Fibroblast of lung (primary cell): ENCODE measurements around the gene EYA2. TPM values are rescaled to one million over a fixed set of nuclear protein-coding genes. Genes with fewer than 3 reads are reported as not detected.
"Not testable (repeated sequence)": the region's sequence is repeated elsewhere in the genome, so short reads cannot be mapped to it uniquely, and the experiment has no call there.

Source experiments
- DNase-seq, 2 donors: peaks; one replicate each; pipeline versions ENCODE4 v3.0.0 to v3.0.0-alpha.2; 2010; ENCODE audit warnings: low read depth in 2 of 2
- H2AFZ ChIP-seq: 2 replicates; pipeline ENCODE4 v1.5.1; 2012; ENCODE audit warnings: low read length, control low read depth, inconsistent platforms
- H3K27ac ChIP-seq: 2 replicates; pipeline ENCODE4 v1.5.1; 2011; ENCODE audit warnings: low read length, control low read depth; ENCODE audit not compliant: insufficient read depth
- H3K27me3 ChIP-seq: 2 replicates; pipeline ENCODE4 v1.5.1; 2011; ENCODE audit warnings: mild to moderate bottlenecking, low read length; ENCODE audit not compliant: control insufficient read depth, insufficient read depth
- H3K36me3 ChIP-seq: 2 replicates; pipeline ENCODE4 v1.5.1; 2011; ENCODE audit warnings: low read length; ENCODE audit not compliant: control insufficient read depth, insufficient read depth
- H3K4me1 ChIP-seq: 2 replicates; pipeline ENCODE4 v1.5.1; 2011; ENCODE audit warnings: low read length; ENCODE audit not compliant: control insufficient read depth, insufficient read depth; ENCODE audit errors: extremely low read depth
- H3K4me2 ChIP-seq: 2 replicates; pipeline ENCODE4 v1.5.1; 2011; ENCODE audit warnings: low read length, control low read depth; ENCODE audit not compliant: insufficient read depth; ENCODE audit errors: extremely low read depth
- H3K4me3 ChIP-seq, 4 experiments: fragments of 200-600 bp in 1 of 4; sonication (generic) in 1 of 4; replicated peaks in 1 of 4; 2 replicates each; pipeline ENCODE4 v1.5.1; 2011 to 2016; ENCODE audit warnings: low read length in 4 of 4, low read depth in 3 of 4, mild to moderate bottlenecking in 3 of 4, control low read depth in 2 of 4, inconsistent platforms in 1 of 4, mixed read lengths in 1 of 4; ENCODE audit not compliant: insufficient read depth in 1 of 4; ENCODE audit errors: control extremely low read depth in 1 of 4
- H3K79me2 ChIP-seq: 2 replicates; pipeline ENCODE4 v1.5.1; 2012; ENCODE audit warnings: mild to moderate bottlenecking, low read length, inconsistent platforms; ENCODE audit not compliant: control insufficient read depth, insufficient read depth
- H3K9ac ChIP-seq: 2 replicates; pipeline ENCODE4 v1.5.1; 2011; ENCODE audit warnings: mild to moderate bottlenecking, low read length, control low read depth; ENCODE audit not compliant: insufficient read depth
- H3K9me3 ChIP-seq: 2 replicates; pipeline ENCODE4 v1.5.1; 2012; ENCODE audit warnings: low read depth, low read length; ENCODE audit not compliant: control insufficient read depth, insufficient read depth
- H4K20me1 ChIP-seq: 2 replicates; pipeline ENCODE4 v1.5.1; 2011; ENCODE audit warnings: low read length; ENCODE audit not compliant: control insufficient read depth, insufficient read depth; ENCODE audit errors: extremely low read depth
- EZH2 ChIP-seq: IDR thresholded peaks from 2 replicates; pipeline ENCODE4 v1.5.1; 2012; ENCODE audit warnings: low read length, control low read depth, mild to moderate bottlenecking; ENCODE audit errors: missing control alignments
- polyA plus RNA-seq, 2 donors: library from polyadenylated mRNA; depleted of rRNA in 1 of 2; stranded (reverse) in 1 of 2; unstranded in 1 of 2; fragments of >200 nt; gene quantifications; 2 replicates each; pipeline ENCODE4 v1.2.1, GENCODE V29; 2011 to 2012; ENCODE audit warnings: missing spikeins in 1 of 2
- total RNA-seq: library from RNA; depleted of rRNA; stranded (reverse); fragments of >200 nt; gene quantifications from 2 replicates; pipeline ENCODE4 v1.2.1, GENCODE V29; 2014
- TF ChIP-seq, protein P1 (sequence below), 2 donors: IDR thresholded peaks in 1 of 2; conservative IDR thresholded peaks in 1 of 2; 1 replicate in 1 of 2; 2 replicates in 1 of 2; pipeline ENCODE4 v1.5.1; 2011 to 2012; ENCODE audit warnings: low read length in 2 of 2, control low read depth in 1 of 2, inconsistent platforms in 1 of 2, low read depth in 1 of 2, mild to moderate bottlenecking in 1 of 2

The EYA2 gene
- total and polyA plus RNA-seq, 2 donors (not counting 1 experiment from before 2014, with no cell fraction given) = 0.37 to 1.7 TPM

GRCh38 chr20:47204008-47204849 is 309.6 kb downstream of the EYA2 start:
- peaks cover 5% of the 10 kb centered on the region for H3K36me3 ChIP-seq
- H3K4me2 ChIP-seq = no peak overlapping the region
- no peak overlapping the region for H3K4me3 ChIP-seq
- H3K9me3 ChIP-seq = no peaks in the 10 kb centered on the region
- H2AFZ ChIP-seq = no peak overlapping the region
- H3K9ac ChIP-seq = no peak overlapping the region
- TF ChIP-seq, protein P1, sequence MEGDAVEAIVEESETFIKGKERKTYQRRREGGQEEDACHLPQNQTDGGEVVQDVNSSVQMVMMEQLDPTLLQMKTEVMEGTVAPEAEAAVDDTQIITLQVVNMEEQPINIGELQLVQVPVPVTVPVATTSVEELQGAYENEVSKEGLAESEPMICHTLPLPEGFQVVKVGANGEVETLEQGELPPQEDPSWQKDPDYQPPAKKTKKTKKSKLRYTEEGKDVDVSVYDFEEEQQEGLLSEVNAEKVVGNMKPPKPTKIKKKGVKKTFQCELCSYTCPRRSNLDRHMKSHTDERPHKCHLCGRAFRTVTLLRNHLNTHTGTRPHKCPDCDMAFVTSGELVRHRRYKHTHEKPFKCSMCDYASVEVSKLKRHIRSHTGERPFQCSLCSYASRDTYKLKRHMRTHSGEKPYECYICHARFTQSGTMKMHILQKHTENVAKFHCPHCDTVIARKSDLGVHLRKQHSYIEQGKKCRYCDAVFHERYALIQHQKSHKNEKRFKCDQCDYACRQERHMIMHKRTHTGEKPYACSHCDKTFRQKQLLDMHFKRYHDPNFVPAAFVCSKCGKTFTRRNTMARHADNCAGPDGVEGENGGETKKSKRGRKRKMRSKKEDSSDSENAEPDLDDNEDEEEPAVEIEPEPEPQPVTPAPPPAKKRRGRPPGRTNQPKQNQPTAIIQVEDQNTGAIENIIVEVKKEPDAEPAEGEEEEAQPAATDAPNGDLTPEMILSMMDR (conservative IDR thresholded peaks at IDR 0.05 in 1 of 2, IDR thresholded peaks at IDR 0.05 in 1 of 2; ENCODE audit: low read depth in 1 of 2, low read length in 2 of 2) = no peak
- TF ChIP-seq EZH2 = no peak
- H3K79me2 ChIP-seq = no peaks in the 10 kb centered on the region
- no peaks in the 10 kb centered on the region for H3K27me3 ChIP-seq
- no peak overlapping the region for H3K27ac ChIP-seq
- H3K4me1 ChIP-seq = no peaks in the 10 kb centered on the region
- no peaks in the 10 kb centered on the region for H4K20me1 ChIP-seq
- peak; percentile 46 to 72 for DNase-seq

DNA sequence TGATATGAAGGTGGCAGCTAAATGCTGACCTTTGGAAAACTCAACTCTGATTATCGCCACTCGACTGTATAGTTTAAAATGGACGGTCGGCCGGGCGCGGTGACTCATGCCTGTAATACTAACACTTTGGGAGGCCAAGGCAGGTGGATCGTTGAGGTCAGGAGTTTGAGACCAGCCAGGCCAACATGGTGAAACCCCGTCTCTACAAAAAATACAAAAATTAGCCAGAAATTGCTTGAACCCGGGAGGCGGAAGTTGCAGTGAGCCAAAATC is 310.1 kb downstream of the EYA2 start:
- DNase-seq, H2AFZ ChIP-seq, H3K27me3 ChIP-seq, H3K4me1 ChIP-seq, H3K9me3 ChIP-seq, H3K79me2 ChIP-seq, H3K9ac ChIP-seq, H3K4me3 ChIP-seq, H3K27ac ChIP-seq, H3K36me3 ChIP-seq, H3K4me2 ChIP-seq, H4K20me1 ChIP-seq: not testable (repeated sequence)

GRCh38 chr20:47205577-47206123 is 311.0 kb downstream of the EYA2 start:
- H2AFZ ChIP-seq = no peak overlapping the region
- peak; percentile 78 to 83 for DNase-seq
- H3K27ac ChIP-seq = no peak overlapping the region

GRCh38 chr20:47206552-47206951 is 311.9 kb downstream of the EYA2 start:
- H2AFZ ChIP-seq, H3K79me2 ChIP-seq, H4K20me1 ChIP-seq: not testable (repeated sequence)

More at GRCh38 chr20:47205577-47206123, 311.0 kb downstream of the EYA2 start:
- Histone ChIP-seq H3K4me1 (no peaks in the 10 kb centered on the region), H3K79me2 (no peaks in the 10 kb centered on the region), H3K4me3 (no peak overlapping the region), H3K36me3 (peaks cover 11% of the 10 kb centered on the region), H3K27me3 (no peaks in the 10 kb centered on the region), H3K4me2 (no peak overlapping the region), H3K9ac (no peak overlapping the region), H3K9me3 (no peaks in the 10 kb centered on the region), H4K20me1 (no peaks in the 10 kb centered on the region)
- TF ChIP-seq EZH2 = no peak
- TF ChIP-seq, protein P1 (conservative IDR thresholded peaks at IDR 0.05 in 1 of 2, IDR thresholded peaks at IDR 0.05 in 1 of 2; ENCODE audit: low read depth in 1 of 2, low read length in 2 of 2) = peak; percentile 61 to 92

More at GRCh38 chr20:47206552-47206951, 311.9 kb downstream of the EYA2 start:
- H3K36me3 ChIP-seq = peaks cover 11% of the 10 kb centered on the region
- H3K9ac ChIP-seq, H3K4me2 ChIP-seq, H3K4me3 ChIP-seq, H3K4me1 ChIP-seq, H3K9me3 ChIP-seq, H3K27me3 ChIP-seq, H3K27ac ChIP-seq, DNase-seq: not testable (repeated sequence)
